CD4-positive, alpha-beta T cell (primary cell): Measurements from ENCODE around the gene TEPSIN. TPM values are rescaled to one million over a fixed set of nuclear protein-coding genes. Genes with fewer than 3 reads are reported as not detected.
A peak's percentile ranks its signal among the peaks of the same experiment; 100 is the strongest.

Experiments used
- ATAC-seq: fragments of 200-7000 bp; cut with Tn5 transposase; one replicate; pipeline ENCODE4 v1.10.0; 2022; ENCODE audit warnings: mild to moderate bottlenecking; ENCODE audit not compliant: poor library complexity
- CTCF ChIA-PET: fragments of 350-600 bp; sonication (Branson Sonifier 250); formaldehyde crosslinking; loops from one replicate; lab custom pipeline; 2021; ENCODE audit warnings: antibody characterized with exemption, inconsistent platforms; lab: Charles Lee
- POLR2A ChIA-PET: fragments of 350-600 bp; sonication (Branson Sonifier 250); formaldehyde crosslinking; loops from one replicate; lab custom pipeline; 2021; ENCODE audit warnings: antibody characterized with exemption, inconsistent platforms; lab: Charles Lee
- DNase-seq, 14 experiments: peaks; one replicate each; pipeline ENCODE4 v3.0.0-alpha.2; 2013 to 2020; ENCODE audit warnings: mixed read lengths in 2 of 14
- H3K27ac ChIP-seq, 2 donors: one replicate each; pipeline versions ENCODE4 v1.5.1 to v1.7.0; 2013; ENCODE audit warnings: low read length in 2 of 2, low read depth in 1 of 2, mild to moderate bottlenecking in 1 of 2
- H3K27me3 ChIP-seq, 2 experiments: 1 replicate in 1 of 2; 2 replicates in 1 of 2; pipeline versions ENCODE4 v1.6.1 to v1.7.0; 2013; ENCODE audit warnings: low read length in 2 of 2, control low read depth in 1 of 2, mild to moderate bottlenecking in 1 of 2, moderate library complexity in 1 of 2; ENCODE audit not compliant: insufficient read depth in 2 of 2, control insufficient read depth in 1 of 2
- H3K36me3 ChIP-seq: one replicate; pipeline ENCODE4 v1.6.1; 2013; ENCODE audit warnings: low read length, control low read depth; ENCODE audit not compliant: insufficient read depth
- H3K4me1 ChIP-seq: one replicate; pipeline ENCODE4 v1.6.1; 2013; ENCODE audit warnings: low read length, control low read depth; ENCODE audit not compliant: insufficient read depth
- H3K4me3 ChIP-seq: one replicate; pipeline ENCODE4 v1.5.1; 2013; ENCODE audit warnings: mild to moderate bottlenecking, low read length, moderate library complexity
- H3K9me3 ChIP-seq, 2 experiments: 1 replicate in 1 of 2; 2 replicates in 1 of 2; pipeline versions ENCODE4 v1.6.1 to v1.7.0; 2013; ENCODE audit warnings: low read length in 2 of 2, mild to moderate bottlenecking in 2 of 2, control low read depth in 1 of 2, moderate library complexity in 1 of 2; ENCODE audit not compliant: control insufficient read depth in 1 of 2, insufficient read depth in 1 of 2
- H3K27ac Mint-ChIP-seq: one replicate; pipeline ENCODE4 v1.8.0; 2020; ENCODE audit warnings: mixed read lengths
- H3K27me3 Mint-ChIP-seq: one replicate; pipeline ENCODE4 v1.8.0; 2021; ENCODE audit warnings: mixed read lengths
- H3K36me3 Mint-ChIP-seq: one replicate; pipeline ENCODE4 v1.8.0; 2021; ENCODE audit warnings: low read depth, mixed read lengths
- H3K4me1 Mint-ChIP-seq: one replicate; pipeline ENCODE4 v1.8.0; 2021; ENCODE audit warnings: low read depth, mixed read lengths
- H3K4me3 Mint-ChIP-seq: one replicate; pipeline ENCODE4 v1.8.0; 2020; ENCODE audit warnings: mild to moderate bottlenecking, mixed read lengths
- H3K9me3 Mint-ChIP-seq: one replicate; pipeline ENCODE4 v1.8.0; 2020; ENCODE audit warnings: mixed read lengths
- CTCF ChIP-seq: fragments of 200-600 bp; IDR thresholded peaks from one replicate; pipeline ENCODE4 v1.8.0; 2022; ENCODE audit warnings: antibody characterized with exemption, mild to moderate bottlenecking
- intact Hi-C, 2 experiments: fragments of 100-400 bp; cut with DNase I in 1 of 2; cut with micrococcal nuclease in 1 of 2; formaldehyde crosslinking; loops; one replicate each; pipeline versions ENCODE4 v1.15.1 to v1.9.0; 2023 to 2025; cut with DNase I, micrococcal nuclease
- total RNA-seq, 174 experiments: library from RNA in 2 of 174; stranded (reverse) in 2 of 174; gene quantifications; one replicate each; pipeline ENCODE4 v1.2.3 and lab custom pipeline; 2021 to 2026

Gene TEPSIN
- total RNA-seq, 2 experiments from 2014 or later, result 68.2 to 74.4 TPM

- Mint-ChIP-seq H3K36me3 (peaks cover 10% of the 10 kb centered on the region), H3K27me3 (no peaks in the 10 kb centered on the region), H3K27ac (no peak overlapping the region), H3K9me3 (no peaks in the 10 kb centered on the region), H3K4me3 (peak overlapping the region; percentile 90), H3K4me1 (peaks cover 35% of the 10 kb centered on the region)
- ATAC-seq, result no peak
- ChIA-PET CTCF (no interaction called here), POLR2A (no interaction called here)
- Histone ChIP-seq H3K4me1 (peaks cover 45% of the 10 kb centered on the region), H3K27ac (no peak overlapping the region), H3K27me3 (no peaks in the 10 kb centered on the region), H3K4me3 (no peak overlapping the region), H3K36me3 (peaks cover 11% of the 10 kb centered on the region), H3K9me3 (no peaks in the 10 kb centered on the region)
- peak; percentile 40 for TF ChIP-seq CTCF
- intact Hi-C loops, result loop anchor here (1.0 to 5.0 kb wide), 4 partner anchors 100 to 210 kb away; no protein-coding TSS in a partner anchor
- DNase-seq, result peak; percentile 27 to 75 (median 56)
Measured at GRCh38 chr17:81241648-81242420, 3.0 kb upstream of the TEPSIN start.

GRCh38 chr17:81241203-81241602 lies 2.3 kb upstream of the TEPSIN start:
- CTCF ChIA-PET, result no interaction called here
- H3K4me3 Mint-ChIP-seq, result peak overlapping the region; percentile 90
- no peak overlapping the region for H3K27ac Mint-ChIP-seq

GRCh38 chr17:81240761-81241160 lies 1.9 kb upstream of the TEPSIN start:
- TF ChIP-seq CTCF, result no peak
- Histone ChIP-seq H3K36me3 (peaks cover 15% of the 10 kb centered on the region), H3K4me3 (no peak overlapping the region), H3K27me3 (no peaks in the 10 kb centered on the region), H3K4me1 (peaks cover 55% of the 10 kb centered on the region), H3K9me3 (no peaks in the 10 kb centered on the region), H3K27ac (no peak overlapping the region)
- POLR2A ChIA-PET, result no interaction called here
- Mint-ChIP-seq H3K36me3 (peaks cover 10% of the 10 kb centered on the region), H3K4me3 (peak overlapping the region; percentile 90), H3K27ac (no peak overlapping the region), H3K27me3 (no peaks in the 10 kb centered on the region), H3K9me3 (no peaks in the 10 kb centered on the region), H3K4me1 (peaks cover 35% of the 10 kb centered on the region)
- intact Hi-C loops, result loop anchor here (1.0 to 5.0 kb wide), 4 partner anchors 98 to 208 kb away; no protein-coding TSS in a partner anchor
- ATAC-seq, result no peak
- DNase-seq, result no peak
- CTCF ChIA-PET, result no interaction called here

More at GRCh38 chr17:81241203-81241602, 2.3 kb upstream of the TEPSIN start:
- H3K36me3 Mint-ChIP-seq, result peaks cover 10% of the 10 kb centered on the region
- Histone ChIP-seq H3K27me3 (no peaks in the 10 kb centered on the region), H3K9me3 (no peaks in the 10 kb centered on the region), H3K36me3 (peaks cover 11% of the 10 kb centered on the region), H3K27ac (no peak overlapping the region), H3K4me3 (no peak overlapping the region), H3K4me1 (peaks cover 51% of the 10 kb centered on the region)
- DNase-seq, result no peak
- no peak for ATAC-seq
- POLR2A ChIA-PET, result no interaction called here
- no peaks in the 10 kb centered on the region for H3K27me3 Mint-ChIP-seq
- H3K9me3 Mint-ChIP-seq, result no peaks in the 10 kb centered on the region
- intact Hi-C loops, result loop anchor here (1.0 to 5.0 kb wide), 4 partner anchors 99 to 209 kb away; no protein-coding TSS in a partner anchor
- H3K4me1 Mint-ChIP-seq, result peaks cover 35% of the 10 kb centered on the region
- no peak for TF ChIP-seq CTCF
